H1 (cell line): ENCODE measurements around the gene ATAD3B. TPM values are rescaled to one million over a fixed set of nuclear protein-coding genes. Genes with fewer than 3 reads are reported as not detected.

ENCODE experiments used
- CTCF ChIA-PET: fragments of 300-600 bp; sonication (Branson Sonifier 250); formaldehyde crosslinking; loops from one replicate; lab custom pipeline; 2021; ENCODE audit not compliant: partially characterized antibody; lab: Charles Lee
- POLR2A ChIA-PET: fragments of 300-600 bp; sonication (Branson Sonifier 250); formaldehyde crosslinking; loops from one replicate; lab custom pipeline; 2021; ENCODE audit warnings: inconsistent platforms; ENCODE audit not compliant: partially characterized antibody; lab: Charles Lee
- DNase-seq, 2 experiments: peaks; one replicate each; pipeline versions ENCODE4 v3.0.0 to v3.0.0-alpha.2; 2010 to 2022; ENCODE audit warnings: low spot score in 2 of 2, low read depth in 1 of 2, mixed read lengths in 1 of 2
- FAIRE-seq: peaks from 2 replicates; lab custom pipeline; 2011; peaks lifted over from hg19 to GRCh38; lab: Jason Lieb, UNC
- H2AFZ ChIP-seq: 2 replicates; pipeline ENCODE4 v1.8.1; 2012; ENCODE audit warnings: low read length, inconsistent platforms
- H2AK5ac ChIP-seq: 2 replicates; pipeline ENCODE4 v1.6.1; 2013; ENCODE audit warnings: low read depth, low read length
- H2BK120ac ChIP-seq: replicated peaks from 2 replicates; pipeline ENCODE3; 2013; ENCODE audit warnings: low read depth, low read length, inconsistent platforms
- H2BK12ac ChIP-seq: 2 replicates; pipeline ENCODE4 v1.6.1; 2013; ENCODE audit warnings: low read depth, low read length
- H2BK15ac ChIP-seq: 2 replicates; pipeline ENCODE4 v1.6.1; 2013; ENCODE audit warnings: low read length
- H2BK20ac ChIP-seq: 2 replicates; pipeline ENCODE4 v1.6.1; 2013; ENCODE audit warnings: low read length
- H2BK5ac ChIP-seq: 2 replicates; pipeline ENCODE4 v1.6.1; 2013; ENCODE audit warnings: low read depth, low read length
- H3K14ac ChIP-seq: 2 replicates; pipeline ENCODE4 v1.6.1; 2013; ENCODE audit warnings: inconsistent platforms; ENCODE audit not compliant: insufficient read length
- H3K18ac ChIP-seq: 2 replicates; pipeline ENCODE4 v1.6.1; 2013; ENCODE audit warnings: low read length; ENCODE audit errors: extremely low read depth
- H3K23ac ChIP-seq: 2 replicates; pipeline ENCODE4 v1.6.1; 2013; ENCODE audit warnings: inconsistent platforms; ENCODE audit not compliant: insufficient read length
- H3K23me2 ChIP-seq: 2 replicates; pipeline ENCODE4 v1.6.1; 2013; ENCODE audit warnings: low read depth, low read length
- H3K27ac ChIP-seq: 2 replicates; pipeline ENCODE4 v1.6.1; 2011; ENCODE audit warnings: low read depth, low read length, inconsistent platforms
- H3K27me3 ChIP-seq, 4 experiments: replicated peaks in 1 of 4; 1 replicate in 1 of 4; 2 replicates in 3 of 4; pipeline versions ENCODE4 v1.6.1 to v1.8.1; 2011 to 2013; ENCODE audit warnings: low read length in 3 of 4, mild to moderate bottlenecking in 3 of 4, inconsistent platforms in 2 of 4, mixed read lengths in 2 of 4, moderate library complexity in 1 of 4; ENCODE audit not compliant: control insufficient read depth in 3 of 4, insufficient read depth in 3 of 4; ENCODE audit errors: extremely low read depth in 1 of 4
- H3K36me3 ChIP-seq, 4 experiments: 2 replicates each; pipeline versions ENCODE4 v1.6.1 to v1.8.1; 2011 to 2013; ENCODE audit warnings: mild to moderate bottlenecking in 4 of 4, low read length in 3 of 4, moderate library complexity in 2 of 4, control low read depth in 1 of 4, inconsistent platforms in 1 of 4; ENCODE audit not compliant: insufficient read depth in 4 of 4, control insufficient read depth in 2 of 4
- H3K4ac ChIP-seq: replicated peaks from 2 replicates; pipeline ENCODE3; 2013; ENCODE audit warnings: low read length, low read depth, mixed read lengths, inconsistent platforms; ENCODE audit not compliant: insufficient read length
- H3K4me1 ChIP-seq, 4 experiments: replicated peaks in 1 of 4; 1 replicate in 1 of 4; 2 replicates in 3 of 4; pipeline versions ENCODE4 v1.6.1 to v1.8.1; 2011 to 2013; ENCODE audit warnings: low read length in 3 of 4, inconsistent platforms in 2 of 4, mixed read lengths in 1 of 4; ENCODE audit not compliant: insufficient read depth in 4 of 4, control insufficient read depth in 3 of 4
- H3K4me2 ChIP-seq, 2 experiments: 2 replicates each; pipeline versions ENCODE4 v1.6.1 to v1.8.1; 2011 to 2013; ENCODE audit warnings: low read depth in 2 of 2, low read length in 2 of 2, control low read depth in 1 of 2, inconsistent platforms in 1 of 2, mild to moderate bottlenecking in 1 of 2; ENCODE audit not compliant: insufficient read depth in 1 of 2
- H3K4me3 ChIP-seq, 4 experiments: fragments of 200-600, 300-600 bp in 1 of 4; sonication (generic), shearing (Covaris generic), sonication (Bioruptor Twin) in 1 of 4; 2 replicates each; pipeline versions ENCODE4 v1.5.1 to v1.8.1; 2011 to 2016; ENCODE audit warnings: low read length in 4 of 4, low read depth in 3 of 4, control low read depth in 2 of 4, inconsistent platforms in 2 of 4, mild to moderate bottlenecking in 2 of 4, mixed read lengths in 1 of 4, moderate library complexity in 1 of 4; ENCODE audit not compliant: insufficient read depth in 2 of 4; ENCODE audit errors: extremely low read depth in 1 of 4
- H3K56ac ChIP-seq: replicated peaks from 2 replicates; pipeline ENCODE3; 2013; ENCODE audit warnings: low read depth, mild to moderate bottlenecking, mixed read lengths, low read length, inconsistent platforms; ENCODE audit not compliant: insufficient read length
- H3K79me1 ChIP-seq: 2 replicates; pipeline ENCODE4 v1.6.1; 2013; ENCODE audit warnings: low read depth, low read length, control low read depth
- H3K79me2 ChIP-seq, 2 experiments: 2 replicates each; pipeline versions ENCODE4 v1.6.1 to v1.8.1; 2012 to 2013; ENCODE audit warnings: low read length in 2 of 2, mild to moderate bottlenecking in 2 of 2, inconsistent platforms in 1 of 2; ENCODE audit not compliant: insufficient read depth in 2 of 2, control insufficient read depth in 1 of 2
- H3K9ac ChIP-seq, 4 experiments: replicated peaks in 1 of 4; 1 replicate in 1 of 4; 2 replicates in 3 of 4; pipeline versions ENCODE4 v1.6.1 to v1.8.1; 2011 to 2013; ENCODE audit warnings: low read depth in 3 of 4, low read length in 3 of 4, control low read depth in 2 of 4, mild to moderate bottlenecking in 2 of 4, moderate library complexity in 2 of 4, inconsistent platforms in 1 of 4; ENCODE audit errors: extremely low read depth in 1 of 4
- H3K9me3 ChIP-seq, 2 experiments: 2 replicates each; pipeline versions ENCODE4 v1.6.1 to v1.8.1; 2012 to 2013; ENCODE audit warnings: mild to moderate bottlenecking in 2 of 2, moderate library complexity in 2 of 2, control low read depth in 1 of 2, inconsistent platforms in 1 of 2, low read depth in 1 of 2, low read length in 1 of 2, mixed read lengths in 1 of 2; ENCODE audit not compliant: insufficient read depth in 2 of 2
- H4K20me1 ChIP-seq, 2 experiments: replicated peaks in 1 of 2; 2 replicates each; pipeline versions ENCODE3 to v1.8.1; 2011 to 2013; ENCODE audit warnings: inconsistent platforms in 2 of 2, low read length in 2 of 2, mild to moderate bottlenecking in 1 of 2; ENCODE audit not compliant: insufficient read depth in 2 of 2, control insufficient read depth in 1 of 2
- H4K5ac ChIP-seq: 2 replicates; pipeline ENCODE4 v1.6.1; 2013; ENCODE audit warnings: low read length, low read depth, mixed read lengths, inconsistent platforms; ENCODE audit not compliant: insufficient read length
- H4K8ac ChIP-seq: 2 replicates; pipeline ENCODE4 v1.8.0; 2013; ENCODE audit warnings: mild to moderate bottlenecking, moderate library complexity, low read length, inconsistent platforms; ENCODE audit not compliant: insufficient read depth; ENCODE audit errors: extremely low read depth
- H4K91ac ChIP-seq: replicated peaks from 2 replicates; pipeline ENCODE3; 2013; ENCODE audit warnings: low read length, mixed read lengths, inconsistent platforms; ENCODE audit not compliant: insufficient read length
- CBX5 ChIP-seq: fragments of 300-800, 300-1000 bp; sonication (generic); IDR thresholded peaks from 2 replicates; pipeline ENCODE4 v1.7.1; 2016; ENCODE audit warnings: antibody characterized with exemption, low read length, low read depth
- CEBPB ChIP-seq: IDR thresholded peaks from 2 replicates; pipeline ENCODE4 v1.6.1; 2012; ENCODE audit warnings: low read depth, low read length
- CHD2 ChIP-seq: IDR thresholded peaks from 2 replicates; pipeline ENCODE4 v1.6.1; 2012; ENCODE audit warnings: low read length, improper control_type of control experiment
- GABPA ChIP-seq: IDR thresholded peaks from 2 replicates; pipeline ENCODE4 v1.6.1; 2011; ENCODE audit warnings: mild to moderate bottlenecking, low read length, moderate library complexity, borderline replicate concordance; ENCODE audit not compliant: insufficient read depth
- KDM5A ChIP-seq: fragments of 200-600 bp; IDR thresholded peaks from 2 replicates; pipeline ENCODE4 v1.7.1; 2012; ENCODE audit warnings: mild to moderate bottlenecking, low read length, inconsistent platforms, mixed read lengths
- MAX ChIP-seq: IDR thresholded peaks from 2 replicates; pipeline ENCODE4 v1.6.1; 2012; ENCODE audit warnings: inconsistent platforms
- NANOG ChIP-seq: IDR thresholded peaks from 2 replicates; pipeline ENCODE4 v1.6.1; 2011; ENCODE audit warnings: low read length, low read depth, mild to moderate bottlenecking, inconsistent platforms; ENCODE audit not compliant: insufficient read depth, poor library complexity, severe bottlenecking
- RAD21 ChIP-seq, 2 experiments: IDR thresholded peaks in 1 of 2; conservative IDR thresholded peaks in 1 of 2; 2 replicates each; pipeline ENCODE4 v1.6.1; 2011; ENCODE audit warnings: low read depth in 2 of 2, low read length in 2 of 2, improper control_type of control experiment in 1 of 2, inconsistent platforms in 1 of 2, mild to moderate bottlenecking in 1 of 2, moderate library complexity in 1 of 2
- RNF2 ChIP-seq: fragments of 200-900, 300-1000 bp; sonication (generic); IDR thresholded peaks from 2 replicates; pipeline ENCODE4 v1.7.1; 2016; ENCODE audit warnings: borderline replicate concordance, low read depth, mild to moderate bottlenecking, antibody characterized with exemption, low read length; ENCODE audit not compliant: poor library complexity, severe bottlenecking; ENCODE audit errors: missing control alignments
- SRF ChIP-seq: IDR thresholded peaks from 2 replicates; pipeline ENCODE4 v1.6.1; 2011; ENCODE audit warnings: mild to moderate bottlenecking, low read depth, low read length, moderate library complexity
- TAF1 ChIP-seq: IDR thresholded peaks from 2 replicates; pipeline ENCODE4 v1.6.1; 2011; ENCODE audit warnings: mild to moderate bottlenecking, low read depth, low read length
- TCF12 ChIP-seq: IDR thresholded peaks from 2 replicates; pipeline ENCODE4 v1.6.1; 2011; ENCODE audit warnings: low read depth, mild to moderate bottlenecking, low read length
- WGBS, 2 experiments: shearing (Covaris generic) in 1 of 2; methylation state at CpG; one replicate each; pipeline versions ENCODE4 v1.1.6 to v1.1.7; 2013 to 2015; ENCODE audit warnings: low lambda C conversion rate in 2 of 2, mixed read lengths in 2 of 2, inconsistent platforms in 1 of 2, low coverage in 1 of 2, missing lambda C conversion rate in 1 of 2; ENCODE audit not compliant: insufficient replicate concordance in 2 of 2, insufficient coverage in 1 of 2, insufficient read length in 1 of 2; ENCODE audit errors: extremely low coverage in 1 of 2, missing lambda C conversion rate in 1 of 2; 5-methylcytosine and 5-hydroxymethylcytosine counted together
- polyA plus RNA-seq, 7 experiments: library from polyadenylated mRNA; depleted of rRNA in 3 of 7; stranded (reverse) in 5 of 7; unstranded in 2 of 7; fragments of >200 nt in 5 of 7; fragments of 200-250 nt in 2 of 7; gene quantifications; 1 replicate in 5 of 7; 2 replicates in 1 of 7; 4 replicates in 1 of 7; pipeline versions ENCODE4 v1.2.1 to v1.2.3, GENCODE V29; 2011 to 2013; ENCODE audit warnings: missing spikeins in 2 of 7, mixed read lengths in 2 of 7
- total RNA-seq: library from RNA; stranded (reverse); fragmentation: NEBNext Ultra II Directional; extraction: Animal tissue kit (Norgen Biotek cat#: 25700); gene quantifications from 2 replicates; pipeline ENCODE4 v1.2.1, GENCODE V29; 2021
- TF ChIP-seq, protein P1 (sequence below): IDR thresholded peaks from 2 replicates; pipeline ENCODE4 v1.6.1; 2012; ENCODE audit warnings: inconsistent platforms

The ATAD3B gene
- total and polyA plus RNA-seq, 2 of the 8 experiments (the other 6 are each of a cell fraction or from before 2014, with no cell fraction given), result 31.3 to 63.0 TPM

DNA sequence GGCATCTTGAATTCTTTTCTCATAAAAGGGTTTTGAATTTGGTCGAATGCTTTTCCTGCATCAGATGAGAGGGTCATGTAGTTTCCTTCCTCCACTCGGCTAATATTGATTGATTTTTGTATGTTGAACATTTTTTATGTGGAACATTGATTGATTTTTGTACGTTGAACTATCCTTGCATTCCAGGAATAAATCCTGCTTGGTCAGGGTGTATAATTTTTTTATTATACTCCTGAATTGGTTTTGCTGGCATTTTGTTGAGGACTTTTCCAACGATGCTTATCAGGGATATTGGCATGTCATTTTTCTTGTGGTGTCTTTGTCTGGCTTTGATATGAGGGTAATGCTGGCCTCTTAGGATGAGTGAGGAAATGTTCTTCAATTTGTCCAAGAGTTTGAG is 60.4 kb downstream of the ATAD3B start:
- H2BK5ac ChIP-seq, result no peak overlapping the region
- H3K4me3 ChIP-seq, result no peak overlapping the region
- no peak overlapping the region for H3K4me2 ChIP-seq
- H2BK15ac ChIP-seq, result no peak overlapping the region
- H3K79me2 ChIP-seq, result no peaks in the 10 kb centered on the region
- no peak overlapping the region for H3K27ac ChIP-seq
- H2BK120ac ChIP-seq, result no peak overlapping the region
- H3K4me1 ChIP-seq, result peaks cover 0 to 4% (median 0%) of the 10 kb centered on the region in 4 experiments; a peak in 1 of 7 replicates
- H2BK12ac ChIP-seq, result no peak overlapping the region
- H3K23ac ChIP-seq, result no peak overlapping the region
- no peak overlapping the region for H2AFZ ChIP-seq
- H4K20me1 ChIP-seq, result peaks cover 0 to 3% of the 10 kb centered on the region in 2 experiments
- no peaks in the 10 kb centered on the region for H3K79me1 ChIP-seq
- H3K18ac ChIP-seq, result no peak overlapping the region
- H2AK5ac ChIP-seq, result no peak overlapping the region
- H2BK20ac ChIP-seq, result no peak overlapping the region
- 93% methylated on average over 4 of the region's 4 CpGs; no CpG with 5 or more reads in 1 of the 2 experiments for WGBS, 2 experiments
- H4K8ac ChIP-seq, result no peak overlapping the region
- DNase-seq (no peak), FAIRE-seq (no peak)
- no peak overlapping the region for H3K9ac ChIP-seq
- H3K36me3 ChIP-seq, result peaks cover 4 to 32% (median 7%) of the 10 kb centered on the region in 4 experiments; a peak in 4 of 8 replicates
- H3K23me2 ChIP-seq, result no peaks in the 10 kb centered on the region
- CTCF ChIA-PET, result no interaction called here
- no peak overlapping the region for H4K91ac ChIP-seq
- no peak overlapping the region for H3K56ac ChIP-seq
- no peak overlapping the region for H3K4ac ChIP-seq
- H3K14ac ChIP-seq, result no peak overlapping the region
- POLR2A ChIA-PET, result interaction anchor here (0.6 kb wide), 1 partner anchor 358 kb away, joined by 3 read pairs; no protein-coding TSS in a partner anchor
- no peaks in the 10 kb centered on the region for H3K27me3 ChIP-seq
- H3K9me3 ChIP-seq, result peaks cover 3 to 5% of the 10 kb centered on the region in 2 experiments; a peak in 1 of 4 replicates
- no peak overlapping the region for H4K5ac ChIP-seq
- no peak for TF ChIP-seq KDM5A
- TF ChIP-seq SRF, result no peak
- no peak for TF ChIP-seq GABPA
- no peak for TF ChIP-seq MAX
- TF ChIP-seq RAD21 (IDR thresholded peaks at IDR 0.05 in 1 of 2, conservative IDR thresholded peaks at IDR 0.05 in 1 of 2; ENCODE audit: low read depth in 2 of 2, low read length in 2 of 2), result no peak
- TF ChIP-seq CHD2, result no peak
- TF ChIP-seq CBX5, result no peak
- TF ChIP-seq CEBPB, result no peak
- TF ChIP-seq TAF1, result no peak
- no peak for TF ChIP-seq RNF2
- TF ChIP-seq, protein P1, sequence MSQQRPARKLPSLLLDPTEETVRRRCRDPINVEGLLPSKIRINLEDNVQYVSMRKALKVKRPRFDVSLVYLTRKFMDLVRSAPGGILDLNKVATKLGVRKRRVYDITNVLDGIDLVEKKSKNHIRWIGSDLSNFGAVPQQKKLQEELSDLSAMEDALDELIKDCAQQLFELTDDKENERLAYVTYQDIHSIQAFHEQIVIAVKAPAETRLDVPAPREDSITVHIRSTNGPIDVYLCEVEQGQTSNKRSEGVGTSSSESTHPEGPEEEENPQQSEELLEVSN, result no peak
- TF ChIP-seq NANOG, result no peak
- no peak for TF ChIP-seq TCF12
